SH-SY5Y (cell line): ENCODE data around the gene NQO1.

Experiments
- GATA2 ChIP-seq: IDR thresholded peaks from 2 replicates; pipeline ENCODE4 v1.6.1; 2011; ENCODE audit warnings: mild to moderate bottlenecking, low read depth, low read length
- GATA3 ChIP-seq: IDR thresholded peaks from 2 replicates; pipeline ENCODE4 v1.6.1; 2011; ENCODE audit warnings: low read depth, mild to moderate bottlenecking, low read length, moderate library complexity

DNA sequence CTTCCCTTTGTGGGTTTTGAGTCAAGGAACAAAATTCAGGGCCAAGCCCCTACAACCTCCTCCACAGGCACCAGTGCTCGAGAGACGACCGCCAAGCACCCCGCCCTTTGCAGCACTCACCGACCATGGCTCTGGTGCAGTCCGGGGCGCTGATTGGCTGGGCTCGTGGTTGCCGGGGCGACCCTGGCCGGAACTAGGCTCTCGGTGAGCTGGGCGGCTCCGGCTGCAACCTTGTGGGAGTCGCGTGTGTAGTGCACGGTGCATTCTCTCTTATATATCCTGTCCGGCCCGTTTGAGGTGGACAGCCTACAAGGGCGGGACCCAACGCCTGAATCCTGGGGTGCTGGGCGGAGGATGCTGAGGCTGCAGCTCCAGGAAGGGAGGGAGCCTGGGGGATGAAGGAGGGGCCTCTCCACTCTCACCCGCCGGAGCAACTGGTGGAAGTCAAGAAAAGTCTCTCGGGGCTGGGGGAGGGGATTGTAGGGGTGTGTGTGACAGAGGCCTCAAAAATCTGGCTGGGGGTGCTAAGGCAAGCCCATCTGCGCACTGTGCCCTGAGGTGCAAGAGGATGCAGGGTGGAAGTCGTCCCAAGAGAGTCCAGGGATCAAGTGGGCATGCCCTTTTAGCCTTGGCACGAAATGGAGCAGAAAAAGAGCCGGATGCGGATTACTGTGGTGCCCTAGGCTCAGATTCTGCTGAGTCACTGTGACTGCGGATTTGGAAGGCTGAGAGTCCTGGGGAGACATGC is at the start of gene NQO1:
- TF ChIP-seq GATA2, result no peak
- no peak for TF ChIP-seq GATA3
